H1 (cell line): ENCODE results near the gene RERE. TPM values are rescaled to one million over a fixed set of nuclear protein-coding genes. Genes with fewer than 3 reads are reported as not detected.

Experiments used
- CTCF ChIA-PET: fragments of 300-600 bp; sonication (Branson Sonifier 250); formaldehyde crosslinking; loops from one replicate; lab custom pipeline; 2021; ENCODE audit not compliant: partially characterized antibody; lab: Charles Lee
- POLR2A ChIA-PET: fragments of 300-600 bp; sonication (Branson Sonifier 250); formaldehyde crosslinking; loops from one replicate; lab custom pipeline; 2021; ENCODE audit warnings: inconsistent platforms; ENCODE audit not compliant: partially characterized antibody; lab: Charles Lee
- DNase-seq, 2 experiments: peaks; one replicate each; pipeline versions ENCODE4 v3.0.0 to v3.0.0-alpha.2; 2010 to 2022; ENCODE audit warnings: low spot score in 2 of 2, low read depth in 1 of 2, mixed read lengths in 1 of 2
- FAIRE-seq: peaks from 2 replicates; lab custom pipeline; 2011; peaks lifted over from hg19 to GRCh38; lab: Jason Lieb, UNC
- H2AFZ ChIP-seq: 2 replicates; pipeline ENCODE4 v1.8.1; 2012; ENCODE audit warnings: low read length, inconsistent platforms
- H2AK5ac ChIP-seq: 2 replicates; pipeline ENCODE4 v1.6.1; 2013; ENCODE audit warnings: low read depth, low read length
- H2BK120ac ChIP-seq: replicated peaks from 2 replicates; pipeline ENCODE3; 2013; ENCODE audit warnings: low read depth, low read length, inconsistent platforms
- H2BK12ac ChIP-seq: 2 replicates; pipeline ENCODE4 v1.6.1; 2013; ENCODE audit warnings: low read depth, low read length
- H2BK15ac ChIP-seq: 2 replicates; pipeline ENCODE4 v1.6.1; 2013; ENCODE audit warnings: low read length
- H2BK20ac ChIP-seq: 2 replicates; pipeline ENCODE4 v1.6.1; 2013; ENCODE audit warnings: low read length
- H2BK5ac ChIP-seq: 2 replicates; pipeline ENCODE4 v1.6.1; 2013; ENCODE audit warnings: low read depth, low read length
- H3K14ac ChIP-seq: 2 replicates; pipeline ENCODE4 v1.6.1; 2013; ENCODE audit warnings: inconsistent platforms; ENCODE audit not compliant: insufficient read length
- H3K18ac ChIP-seq: 2 replicates; pipeline ENCODE4 v1.6.1; 2013; ENCODE audit warnings: low read length; ENCODE audit errors: extremely low read depth
- H3K23ac ChIP-seq: 2 replicates; pipeline ENCODE4 v1.6.1; 2013; ENCODE audit warnings: inconsistent platforms; ENCODE audit not compliant: insufficient read length
- H3K23me2 ChIP-seq: 2 replicates; pipeline ENCODE4 v1.6.1; 2013; ENCODE audit warnings: low read depth, low read length
- H3K27ac ChIP-seq: 2 replicates; pipeline ENCODE4 v1.6.1; 2011; ENCODE audit warnings: low read depth, low read length, inconsistent platforms
- H3K27me3 ChIP-seq, 4 experiments: replicated peaks in 1 of 4; 1 replicate in 1 of 4; 2 replicates in 3 of 4; pipeline versions ENCODE4 v1.6.1 to v1.8.1; 2011 to 2013; ENCODE audit warnings: low read length in 3 of 4, mild to moderate bottlenecking in 3 of 4, inconsistent platforms in 2 of 4, mixed read lengths in 2 of 4, moderate library complexity in 1 of 4; ENCODE audit not compliant: control insufficient read depth in 3 of 4, insufficient read depth in 3 of 4; ENCODE audit errors: extremely low read depth in 1 of 4
- H3K36me3 ChIP-seq, 4 experiments: 2 replicates each; pipeline versions ENCODE4 v1.6.1 to v1.8.1; 2011 to 2013; ENCODE audit warnings: mild to moderate bottlenecking in 4 of 4, low read length in 3 of 4, moderate library complexity in 2 of 4, control low read depth in 1 of 4, inconsistent platforms in 1 of 4; ENCODE audit not compliant: insufficient read depth in 4 of 4, control insufficient read depth in 2 of 4
- H3K4ac ChIP-seq: replicated peaks from 2 replicates; pipeline ENCODE3; 2013; ENCODE audit warnings: low read length, low read depth, mixed read lengths, inconsistent platforms; ENCODE audit not compliant: insufficient read length
- H3K4me1 ChIP-seq, 4 experiments: replicated peaks in 1 of 4; 1 replicate in 1 of 4; 2 replicates in 3 of 4; pipeline versions ENCODE4 v1.6.1 to v1.8.1; 2011 to 2013; ENCODE audit warnings: low read length in 3 of 4, inconsistent platforms in 2 of 4, mixed read lengths in 1 of 4; ENCODE audit not compliant: insufficient read depth in 4 of 4, control insufficient read depth in 3 of 4
- H3K4me2 ChIP-seq, 2 experiments: 2 replicates each; pipeline versions ENCODE4 v1.6.1 to v1.8.1; 2011 to 2013; ENCODE audit warnings: low read depth in 2 of 2, low read length in 2 of 2, control low read depth in 1 of 2, inconsistent platforms in 1 of 2, mild to moderate bottlenecking in 1 of 2; ENCODE audit not compliant: insufficient read depth in 1 of 2
- H3K4me3 ChIP-seq, 4 experiments: fragments of 200-600, 300-600 bp in 1 of 4; sonication (generic), shearing (Covaris generic), sonication (Bioruptor Twin) in 1 of 4; 2 replicates each; pipeline versions ENCODE4 v1.5.1 to v1.8.1; 2011 to 2016; ENCODE audit warnings: low read length in 4 of 4, low read depth in 3 of 4, control low read depth in 2 of 4, inconsistent platforms in 2 of 4, mild to moderate bottlenecking in 2 of 4, mixed read lengths in 1 of 4, moderate library complexity in 1 of 4; ENCODE audit not compliant: insufficient read depth in 2 of 4; ENCODE audit errors: extremely low read depth in 1 of 4
- H3K56ac ChIP-seq: replicated peaks from 2 replicates; pipeline ENCODE3; 2013; ENCODE audit warnings: low read depth, mild to moderate bottlenecking, mixed read lengths, low read length, inconsistent platforms; ENCODE audit not compliant: insufficient read length
- H3K79me1 ChIP-seq: 2 replicates; pipeline ENCODE4 v1.6.1; 2013; ENCODE audit warnings: low read depth, low read length, control low read depth
- H3K79me2 ChIP-seq, 2 experiments: 2 replicates each; pipeline versions ENCODE4 v1.6.1 to v1.8.1; 2012 to 2013; ENCODE audit warnings: low read length in 2 of 2, mild to moderate bottlenecking in 2 of 2, inconsistent platforms in 1 of 2; ENCODE audit not compliant: insufficient read depth in 2 of 2, control insufficient read depth in 1 of 2
- H3K9ac ChIP-seq, 4 experiments: replicated peaks in 1 of 4; 1 replicate in 1 of 4; 2 replicates in 3 of 4; pipeline versions ENCODE4 v1.6.1 to v1.8.1; 2011 to 2013; ENCODE audit warnings: low read depth in 3 of 4, low read length in 3 of 4, control low read depth in 2 of 4, mild to moderate bottlenecking in 2 of 4, moderate library complexity in 2 of 4, inconsistent platforms in 1 of 4; ENCODE audit errors: extremely low read depth in 1 of 4
- H3K9me3 ChIP-seq, 2 experiments: 2 replicates each; pipeline versions ENCODE4 v1.6.1 to v1.8.1; 2012 to 2013; ENCODE audit warnings: mild to moderate bottlenecking in 2 of 2, moderate library complexity in 2 of 2, control low read depth in 1 of 2, inconsistent platforms in 1 of 2, low read depth in 1 of 2, low read length in 1 of 2, mixed read lengths in 1 of 2; ENCODE audit not compliant: insufficient read depth in 2 of 2
- H4K20me1 ChIP-seq, 2 experiments: replicated peaks in 1 of 2; 2 replicates each; pipeline versions ENCODE3 to v1.8.1; 2011 to 2013; ENCODE audit warnings: inconsistent platforms in 2 of 2, low read length in 2 of 2, mild to moderate bottlenecking in 1 of 2; ENCODE audit not compliant: insufficient read depth in 2 of 2, control insufficient read depth in 1 of 2
- H4K5ac ChIP-seq: 2 replicates; pipeline ENCODE4 v1.6.1; 2013; ENCODE audit warnings: low read length, low read depth, mixed read lengths, inconsistent platforms; ENCODE audit not compliant: insufficient read length
- H4K8ac ChIP-seq: 2 replicates; pipeline ENCODE4 v1.8.0; 2013; ENCODE audit warnings: mild to moderate bottlenecking, moderate library complexity, low read length, inconsistent platforms; ENCODE audit not compliant: insufficient read depth; ENCODE audit errors: extremely low read depth
- H4K91ac ChIP-seq: replicated peaks from 2 replicates; pipeline ENCODE3; 2013; ENCODE audit warnings: low read length, mixed read lengths, inconsistent platforms; ENCODE audit not compliant: insufficient read length
- ASH2L ChIP-seq: fragments of 200-600, 300-600 bp; sonication (generic); IDR thresholded peaks from one replicate; pipeline ENCODE4 v1.7.1; 2017; ENCODE audit warnings: low read length
- BCL11A ChIP-seq, 2 experiments: IDR thresholded peaks; one replicate each; pipeline ENCODE4 v1.6.1; 2011; ENCODE audit warnings: low read depth in 2 of 2, low read length in 2 of 2, mild to moderate bottlenecking in 2 of 2
- CHD1 ChIP-seq: IDR thresholded peaks from 2 replicates; pipeline ENCODE4 v1.6.1; 2012; ENCODE audit warnings: low read depth, low read length, improper control_type of control experiment
- FOSL1 ChIP-seq: IDR thresholded peaks from 2 replicates; pipeline ENCODE4 v1.6.1; 2011; ENCODE audit warnings: mild to moderate bottlenecking, low read depth, low read length, moderate library complexity; ENCODE audit not compliant: insufficient read depth
- GTF2F1 ChIP-seq: IDR thresholded peaks from 2 replicates; pipeline ENCODE4 v1.6.1; 2012; ENCODE audit warnings: low read depth, low read length, improper control_type of control experiment, borderline replicate concordance
- HDAC6 ChIP-seq: IDR thresholded peaks from one replicate; pipeline ENCODE4 v1.7.1; 2012; ENCODE audit warnings: low read depth, mild to moderate bottlenecking, inconsistent platforms, low read length, moderate library complexity
- MAFK ChIP-seq: IDR thresholded peaks from 2 replicates; pipeline ENCODE4 v1.6.1; 2012; ENCODE audit warnings: low read depth, mild to moderate bottlenecking, improper control_type of control experiment, low read length
- RBBP5 ChIP-seq: IDR thresholded peaks from 2 replicates; pipeline ENCODE4 v1.7.1; 2012; ENCODE audit warnings: low read depth, mild to moderate bottlenecking, inconsistent platforms, low read length, moderate library complexity, borderline replicate concordance
- SP2 ChIP-seq: IDR thresholded peaks from 2 replicates; pipeline ENCODE4 v1.6.1; 2012; ENCODE audit warnings: mild to moderate bottlenecking, low read length, inconsistent platforms
- SRF ChIP-seq: IDR thresholded peaks from 2 replicates; pipeline ENCODE4 v1.6.1; 2011; ENCODE audit warnings: mild to moderate bottlenecking, low read depth, low read length, moderate library complexity
- YY1 ChIP-seq: IDR thresholded peaks from 2 replicates; pipeline ENCODE4 v1.6.1; 2011; ENCODE audit warnings: low read depth, mild to moderate bottlenecking, low read length
- ZNF274 ChIP-seq: IDR thresholded peaks from 2 replicates; pipeline ENCODE4 v1.7.0; 2012; ENCODE audit warnings: low read length, borderline replicate concordance; ENCODE audit errors: extremely low read depth
- WGBS, 2 experiments: shearing (Covaris generic) in 1 of 2; methylation state at CpG; one replicate each; pipeline versions ENCODE4 v1.1.6 to v1.1.7; 2013 to 2015; ENCODE audit warnings: low lambda C conversion rate in 2 of 2, mixed read lengths in 2 of 2, inconsistent platforms in 1 of 2, low coverage in 1 of 2, missing lambda C conversion rate in 1 of 2; ENCODE audit not compliant: insufficient replicate concordance in 2 of 2, insufficient coverage in 1 of 2, insufficient read length in 1 of 2; ENCODE audit errors: extremely low coverage in 1 of 2, missing lambda C conversion rate in 1 of 2; 5-methylcytosine and 5-hydroxymethylcytosine counted together
- polyA plus RNA-seq, 7 experiments: library from polyadenylated mRNA; depleted of rRNA in 3 of 7; stranded (reverse) in 5 of 7; unstranded in 2 of 7; fragments of >200 nt in 5 of 7; fragments of 200-250 nt in 2 of 7; gene quantifications; 1 replicate in 5 of 7; 2 replicates in 1 of 7; 4 replicates in 1 of 7; pipeline versions ENCODE4 v1.2.1 to v1.2.3, GENCODE V29; 2011 to 2013; ENCODE audit warnings: missing spikeins in 2 of 7, mixed read lengths in 2 of 7
- total RNA-seq: library from RNA; stranded (reverse); fragmentation: NEBNext Ultra II Directional; extraction: Animal tissue kit (Norgen Biotek cat#: 25700); gene quantifications from 2 replicates; pipeline ENCODE4 v1.2.1, GENCODE V29; 2021
- TF ChIP-seq, protein P1 (sequence below): IDR thresholded peaks from 2 replicates; pipeline ENCODE4 v1.6.1; 2011; ENCODE audit warnings: low read depth, mild to moderate bottlenecking, low read length; ENCODE audit not compliant: insufficient read depth

RERE gene
- total and polyA plus RNA-seq, 2 of the 8 experiments (the other 6 are each of a cell fraction or from before 2014, with no cell fraction given) = 15.3 to 142 TPM

- peaks cover 28 to 43% (median 39%) of the 10 kb centered on the region in 4 experiments for H3K4me1 ChIP-seq
- H4K20me1 ChIP-seq = peaks cover 5 to 15% of the 10 kb centered on the region in 2 experiments
- WGBS, 2 experiments = 92% methylated on average over 5 of the region's 5 CpGs; no CpG with 5 or more reads in 1 of the 2 experiments
- no peaks in the 10 kb centered on the region for H3K23me2 ChIP-seq
- no peak overlapping the region for H3K18ac ChIP-seq
- no peak overlapping the region for H2BK12ac ChIP-seq
- no peak overlapping the region for H4K8ac ChIP-seq
- H3K9ac ChIP-seq = no peak overlapping the region
- ChIA-PET CTCF (interaction anchor here (0.5 to 4.8 kb wide), 16 partner anchors 18 to 630 kb away, joined by 3 to 32 read pairs (median 3); no protein-coding TSS in a partner anchor), POLR2A (no interaction called here)
- H3K56ac ChIP-seq = no peak overlapping the region
- no peak overlapping the region for H3K14ac ChIP-seq
- no peak overlapping the region for H2BK15ac ChIP-seq
- H4K5ac ChIP-seq = peak overlapping the region; percentile 10
- no peak overlapping the region for H3K4me3 ChIP-seq
- no peak overlapping the region for H3K23ac ChIP-seq
- H3K27ac ChIP-seq = 0 out of 2 replicates have a peak overlapping the region, but pooled peaks have one; percentile 11
- no peak overlapping the region for H2BK20ac ChIP-seq
- FAIRE-seq (no peak), DNase-seq (no peak)
- no peak overlapping the region for H2BK5ac ChIP-seq
- H3K36me3 ChIP-seq = no peaks in the 10 kb centered on the region
- no peaks in the 10 kb centered on the region for H3K27me3 ChIP-seq
- H2AK5ac ChIP-seq = no peak overlapping the region
- no peak overlapping the region for H3K4ac ChIP-seq
- H3K79me2 ChIP-seq = peaks cover 0 to 73% of the 10 kb centered on the region in 2 experiments; a peak in 3 of 4 replicates
- no peak overlapping the region for H2BK120ac ChIP-seq
- H3K79me1 ChIP-seq = peaks cover 13% of the 10 kb centered on the region; the same call in 1 of the 2 replicates
- H2AFZ ChIP-seq = no peak overlapping the region
- TF ChIP-seq MAFK (no peak), YY1 (no peak), ASH2L (no peak), ZNF274 (no peak), CHD1 (no peak), GTF2F1 (no peak), HDAC6 (no peak), SRF (no peak), RBBP5 (no peak), BCL11A (IDR thresholded peaks at IDR 0.05; ENCODE audit: low read depth in 2 of 2, low read length in 2 of 2) (no peak), SP2 (no peak), FOSL1 (no peak)
- TF ChIP-seq, protein P1, sequence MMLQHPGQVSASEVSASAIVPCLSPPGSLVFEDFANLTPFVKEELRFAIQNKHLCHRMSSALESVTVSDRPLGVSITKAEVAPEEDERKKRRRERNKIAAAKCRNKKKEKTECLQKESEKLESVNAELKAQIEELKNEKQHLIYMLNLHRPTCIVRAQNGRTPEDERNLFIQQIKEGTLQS = no peak
- TF ChIP-seq, all 59 proteins: peak for 0
- no peak overlapping the region for H4K91ac ChIP-seq
- 0 out of 4 replicates have a peak overlapping the region, but pooled peaks of 1 of the 2 experiments have one; percentile 3 for H3K4me2 ChIP-seq
- H3K9me3 ChIP-seq = no peaks in the 10 kb centered on the region
These were observed 443.1 kb downstream of the RERE start for GRCh38 chr1:8374356-8374755.
